MM.1S (cell line): ENCODE measurements around the gene C1orf50.

Source experiments
- DNase-seq: peaks from one replicate; pipeline ENCODE4 v3.0.0-alpha.2; 2015
- H2AFZ ChIP-seq: fragments of 300-600 bp; sonication (generic); 2 replicates; pipeline ENCODE4 v1.6.0; 2016; ENCODE audit warnings: antibody characterized with exemption, low read length
- H3F3A ChIP-seq: fragments of 300-600 bp; sonication (generic); 2 replicates; pipeline ENCODE4 v1.6.1; 2016; ENCODE audit warnings: mild to moderate bottlenecking, antibody characterized with exemption, low read length, moderate library complexity, mixed read lengths; ENCODE audit not compliant: insufficient read depth
- H3K27ac ChIP-seq: fragments of 300-600 bp; sonication (generic); 2 replicates; pipeline ENCODE4 v1.5.1; 2016; ENCODE audit warnings: mild to moderate bottlenecking, low read length
- H3K27me3 ChIP-seq: fragments of 300-600 bp; sonication (generic); replicated peaks from 2 replicates; pipeline ENCODE4 v1.6.0; 2016; ENCODE audit warnings: low read length; ENCODE audit not compliant: insufficient read depth
- H3K36me3 ChIP-seq: fragments of 300-600 bp; sonication (generic); replicated peaks from 2 replicates; pipeline ENCODE4 v1.6.1; 2016; ENCODE audit warnings: mild to moderate bottlenecking, low read length, mixed read lengths; ENCODE audit not compliant: insufficient read depth
- H3K4me1 ChIP-seq: fragments of 300-600 bp; sonication (generic); 2 replicates; pipeline ENCODE4 v1.6.1; 2016; ENCODE audit warnings: low read length, mixed read lengths
- H3K4me2 ChIP-seq: fragments of 300-600 bp; sonication (generic); 2 replicates; pipeline ENCODE4 v1.6.0; 2016; ENCODE audit warnings: low read depth, low read length
- H3K4me3 ChIP-seq: fragments of 300-600 bp; sonication (generic); 2 replicates; pipeline ENCODE4 v1.5.1; 2016; ENCODE audit warnings: low read length, mixed read lengths
- H3K79me2 ChIP-seq: fragments of 300-600 bp; sonication (generic); 2 replicates; pipeline ENCODE4 v1.6.1; 2016; ENCODE audit warnings: mixed run types, low read length, mixed read lengths
- H3K9ac ChIP-seq: fragments of 300-600 bp; sonication (generic); 2 replicates; pipeline ENCODE4 v1.6.1; 2016; ENCODE audit warnings: low read length, mixed read lengths
- H3K9me2 ChIP-seq: fragments of 300-600 bp; sonication (generic); replicated peaks from 2 replicates; pipeline ENCODE4 v1.6.1; 2016; ENCODE audit warnings: mild to moderate bottlenecking, low read length, mixed read lengths; ENCODE audit not compliant: insufficient read depth
- H3K9me3 ChIP-seq: fragments of 300-600 bp; sonication (generic); replicated peaks from 2 replicates; pipeline ENCODE4 v1.6.1; 2016; ENCODE audit warnings: mild to moderate bottlenecking, low read length, mixed read lengths; ENCODE audit not compliant: insufficient read depth
- H4K20me1 ChIP-seq: fragments of 300-600 bp; sonication (generic); 2 replicates; pipeline ENCODE4 v1.6.1; 2016; ENCODE audit warnings: mild to moderate bottlenecking, low read length, moderate library complexity, mixed read lengths; ENCODE audit not compliant: insufficient read depth
- EZH2 ChIP-seq: fragments of 300-600 bp; sonication (generic); optimal IDR thresholded peaks from 2 replicates; pipeline ENCODE3; 2017; ENCODE audit warnings: low read depth, mild to moderate bottlenecking, antibody characterized with exemption, low read length, mixed read lengths
- EZH2phosphoT487 ChIP-seq: fragments of 300-600 bp; sonication (generic); IDR thresholded peaks from 2 replicates; pipeline ENCODE4 v1.6.1; 2018; ENCODE audit warnings: antibody characterized with exemption, low read length
- TF ChIP-seq, protein P1 (sequence below): fragments of 300-600 bp; sonication (generic); IDR thresholded peaks from 2 replicates; pipeline ENCODE4 v1.5.1; 2016; ENCODE audit warnings: antibody characterized with exemption, low read length, mixed read lengths

The C1orf50 gene

DNA sequence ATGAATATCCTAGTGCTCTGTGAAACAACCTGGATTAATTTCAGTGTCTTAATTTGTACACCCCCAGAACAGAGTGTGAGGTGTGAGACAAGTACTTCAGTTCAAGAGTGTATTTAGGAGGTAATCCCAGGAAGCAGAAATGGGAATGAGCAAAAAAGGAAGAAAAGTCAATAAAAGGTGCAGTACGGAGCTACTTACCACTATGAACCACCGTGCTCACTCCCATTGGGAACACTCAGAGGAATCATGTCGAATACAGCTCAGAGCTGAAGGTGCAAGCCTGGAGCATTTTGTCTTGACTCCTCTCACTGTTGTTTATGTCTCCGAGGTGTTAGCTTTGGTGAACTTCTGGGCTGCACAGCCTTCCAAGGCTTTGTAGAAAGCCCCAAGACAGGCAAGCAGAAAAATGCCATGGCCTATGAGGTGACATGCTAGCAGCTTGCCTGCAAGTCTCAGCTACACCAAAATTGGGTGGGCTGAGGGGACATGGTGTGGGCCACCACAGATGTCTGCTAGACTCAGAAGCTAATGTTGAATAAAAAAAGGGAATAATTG, 57.5 kb downstream of the C1orf50 start:
- Histone ChIP-seq H3K4me2 (no peak overlapping the region), H3K4me3 (no peak overlapping the region), H3K9me2 (no peaks in the 10 kb centered on the region), H3K79me2 (no peaks in the 10 kb centered on the region), H3K27me3 (no peaks in the 10 kb centered on the region), H3K27ac (no peak overlapping the region), H3K4me1 (no peaks in the 10 kb centered on the region), H2AFZ (no peak overlapping the region), H3F3A (no peaks in the 10 kb centered on the region), H4K20me1 (no peaks in the 10 kb centered on the region), H3K9me3 (no peaks in the 10 kb centered on the region), H3K9ac (no peak overlapping the region), H3K36me3 (no peaks in the 10 kb centered on the region)
- DNase-seq, result no peak
- TF ChIP-seq, protein P1, sequence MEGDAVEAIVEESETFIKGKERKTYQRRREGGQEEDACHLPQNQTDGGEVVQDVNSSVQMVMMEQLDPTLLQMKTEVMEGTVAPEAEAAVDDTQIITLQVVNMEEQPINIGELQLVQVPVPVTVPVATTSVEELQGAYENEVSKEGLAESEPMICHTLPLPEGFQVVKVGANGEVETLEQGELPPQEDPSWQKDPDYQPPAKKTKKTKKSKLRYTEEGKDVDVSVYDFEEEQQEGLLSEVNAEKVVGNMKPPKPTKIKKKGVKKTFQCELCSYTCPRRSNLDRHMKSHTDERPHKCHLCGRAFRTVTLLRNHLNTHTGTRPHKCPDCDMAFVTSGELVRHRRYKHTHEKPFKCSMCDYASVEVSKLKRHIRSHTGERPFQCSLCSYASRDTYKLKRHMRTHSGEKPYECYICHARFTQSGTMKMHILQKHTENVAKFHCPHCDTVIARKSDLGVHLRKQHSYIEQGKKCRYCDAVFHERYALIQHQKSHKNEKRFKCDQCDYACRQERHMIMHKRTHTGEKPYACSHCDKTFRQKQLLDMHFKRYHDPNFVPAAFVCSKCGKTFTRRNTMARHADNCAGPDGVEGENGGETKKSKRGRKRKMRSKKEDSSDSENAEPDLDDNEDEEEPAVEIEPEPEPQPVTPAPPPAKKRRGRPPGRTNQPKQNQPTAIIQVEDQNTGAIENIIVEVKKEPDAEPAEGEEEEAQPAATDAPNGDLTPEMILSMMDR, result no peak
- TF ChIP-seq EZH2, result no peak
- no peak for TF ChIP-seq EZH2phosphoT487

DNA sequence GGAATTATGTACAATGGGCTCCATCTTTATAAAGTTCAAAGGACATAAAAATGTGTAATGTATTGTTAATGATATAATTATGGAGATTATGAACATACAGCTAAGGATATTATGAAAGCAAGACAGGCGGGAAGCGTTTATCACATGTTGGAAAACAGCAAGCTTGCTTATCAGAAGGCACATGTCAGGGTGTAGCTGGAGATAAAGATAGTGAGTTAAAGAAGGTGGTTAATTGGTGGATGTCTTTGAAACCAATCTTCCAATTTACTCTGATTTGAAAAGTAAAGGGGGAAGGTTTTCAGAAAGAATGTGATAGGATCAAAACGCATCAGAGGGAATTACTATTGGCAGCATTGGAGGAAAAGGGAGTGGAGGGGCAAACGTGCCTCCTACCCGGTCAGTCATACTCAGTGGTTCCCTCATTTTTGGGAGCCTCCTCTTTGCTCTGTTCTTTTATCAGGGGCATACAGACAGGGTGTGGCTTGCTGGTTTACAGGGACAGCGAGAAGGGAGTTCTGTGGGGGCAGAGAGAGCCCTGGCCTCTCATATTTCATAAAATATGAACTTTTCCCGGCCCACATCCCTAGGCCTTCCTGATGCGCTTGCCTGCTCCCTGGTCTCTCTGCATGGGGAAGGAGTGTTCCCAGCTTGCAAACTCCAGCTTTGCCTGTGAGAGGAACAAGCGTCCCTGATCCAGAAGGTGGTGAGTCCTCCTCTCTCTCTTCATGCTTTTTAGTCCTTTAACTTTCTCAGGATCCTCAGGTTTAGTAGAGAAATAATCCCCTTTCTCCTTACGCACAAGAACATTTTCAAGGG, 58.2 kb downstream of the C1orf50 start:
- DNase-seq, result no peak
- no peak for TF ChIP-seq EZH2
- TF ChIP-seq, protein P1, result no peak
- no peak for TF ChIP-seq EZH2phosphoT487
- no peak overlapping the region for H3K27ac ChIP-seq

More for the DNA sequence above, 58.2 kb downstream of the C1orf50 start:
- Histone ChIP-seq H3F3A (no peaks in the 10 kb centered on the region), H3K36me3 (no peaks in the 10 kb centered on the region), H3K9me2 (no peaks in the 10 kb centered on the region), H3K9ac (no peak overlapping the region), H4K20me1 (no peaks in the 10 kb centered on the region), H2AFZ (no peak overlapping the region), H3K27me3 (no peaks in the 10 kb centered on the region), H3K4me2 (no peak overlapping the region), H3K9me3 (no peaks in the 10 kb centered on the region), H3K79me2 (no peaks in the 10 kb centered on the region), H3K4me3 (no peak overlapping the region), H3K4me1 (no peaks in the 10 kb centered on the region)
